ENCODE data around the gene ARPIN. TPM values are rescaled to one million over a fixed set of nuclear protein-coding genes. Genes with fewer than 3 reads are reported as not detected.
A peak's percentile ranks its signal among the peaks of the same experiment; 100 is the strongest.

Gene ARPIN
- total RNA-seq, 1 donor from 2014 or later, result 10.4 TPM

- no peak overlapping the region for H3K4me3 ChIP-seq (ENCODE audit: low read depth, low read length)
- DNase-seq (ENCODE audit: low read depth), result no peak
- TF ChIP-seq CTCF (conservative IDR thresholded peaks at IDR 0.05; ENCODE audit: low read depth, low read length), result no peak
Observed at GRCh38 chr15:89852342-89852995, 60.3 kb downstream of the ARPIN start.

- DNase-seq (ENCODE audit: low read depth), result no peak
- no peak overlapping the region for H3K4me3 ChIP-seq (ENCODE audit: low read depth, low read length)
- TF ChIP-seq CTCF (conservative IDR thresholded peaks at IDR 0.05; ENCODE audit: low read depth, low read length), result no peak
Observed at GRCh38 chr15:89851673-89852341, 60.9 kb downstream of the ARPIN start.

- DNase-seq (ENCODE audit: low read depth), result no peak
- no peak overlapping the region for H3K4me3 ChIP-seq (ENCODE audit: low read depth, low read length)
Observed at GRCh38 chr15:89848970-89849292, 63.8 kb downstream of the ARPIN start.

GRCh38 chr15:89847101-89847500, 65.7 kb downstream of the ARPIN start:
- no peak for DNase-seq (ENCODE audit: low read depth)
- no peak for TF ChIP-seq CTCF (conservative IDR thresholded peaks at IDR 0.05; ENCODE audit: low read depth, low read length)
- no peak overlapping the region for H3K4me3 ChIP-seq (ENCODE audit: low read depth, low read length)

More at GRCh38 chr15:89848970-89849292, 63.8 kb downstream of the ARPIN start:
- TF ChIP-seq CTCF (conservative IDR thresholded peaks at IDR 0.05; ENCODE audit: low read depth, low read length), result no peak

GRCh38 chr15:89845305-89845893, 67.4 kb downstream of the ARPIN start:
- peak; percentile 76 for DNase-seq (ENCODE audit: low read depth)
- H3K4me3 ChIP-seq (ENCODE audit: low read depth, low read length), result no peak overlapping the region
- no peak for TF ChIP-seq CTCF (conservative IDR thresholded peaks at IDR 0.05; ENCODE audit: low read depth, low read length)

Other genes with a start within 250 kb of the ARPIN start
- gene PLIN1, start 233.6 kb downstream of the ARPIN start, total RNA-seq, result 0.06 and 0.14 TPM in 2 replicates
- gene PEX11A, start 222.2 kb downstream of the ARPIN start, total RNA-seq, result 3.5 and 4.5 TPM in 2 replicates
- not detected in 2 replicates for gene WDR93, start 222.1 kb downstream of the ARPIN start, total RNA-seq
- gene MESP1, start 161.7 kb downstream of the ARPIN start, total RNA-seq, result 1.9 and 2.7 TPM in 2 replicates
- gene MESP2, start 136.6 kb downstream of the ARPIN start, total RNA-seq, result 1.1 and 2.5 TPM in 2 replicates
- gene ANPEP, start 98.1 kb downstream of the ARPIN start, total RNA-seq, result 8.6 and 44.9 TPM in 2 replicates
- 22.7 and 30.5 TPM in 2 replicates for gene AP3S2, start 19.0 kb downstream of the ARPIN start, total RNA-seq
- 11.4 and 19.9 TPM in 2 replicates for gene ZNF710, start 88.4 kb upstream of the ARPIN start, total RNA-seq
- 134 and 170 TPM in 2 replicates for gene IDH2, start 189.5 kb upstream of the ARPIN start, total RNA-seq